ENCODE results near the gene UBE3B.

GRCh38 chr12:109464642-109465351, 12.6 kb upstream of the UBE3B start:
- TF ChIP-seq POLR2AphosphoS5 (IDR thresholded peaks at IDR 0.05; ENCODE audit: low read depth) (no peak), REST (IDR thresholded peaks at IDR 0.05; ENCODE audit: insufficient replicate concordance, low read depth) (no peak), CTCF (IDR thresholded peaks at IDR 0.05; ENCODE audit: insufficient read depth, low read length) (no peak), SPI1 (IDR thresholded peaks at IDR 0.05; ENCODE audit: borderline replicate concordance, low read depth) (no peak)
